HG03571 (cell line): ENCODE data around the gene OR6V1.

ENCODE experiments used
- ATAC-seq: cut with Tn5 transposase; IDR thresholded peaks from one replicate; pipeline ENCODE4 v1.9.1; 2021; ENCODE audit not compliant: unreplicated experiment

The OR6V1 gene, protein sequence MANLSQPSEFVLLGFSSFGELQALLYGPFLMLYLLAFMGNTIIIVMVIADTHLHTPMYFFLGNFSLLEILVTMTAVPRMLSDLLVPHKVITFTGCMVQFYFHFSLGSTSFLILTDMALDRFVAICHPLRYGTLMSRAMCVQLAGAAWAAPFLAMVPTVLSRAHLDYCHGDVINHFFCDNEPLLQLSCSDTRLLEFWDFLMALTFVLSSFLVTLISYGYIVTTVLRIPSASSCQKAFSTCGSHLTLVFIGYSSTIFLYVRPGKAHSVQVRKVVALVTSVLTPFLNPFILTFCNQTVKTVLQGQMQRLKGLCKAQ

DNA sequence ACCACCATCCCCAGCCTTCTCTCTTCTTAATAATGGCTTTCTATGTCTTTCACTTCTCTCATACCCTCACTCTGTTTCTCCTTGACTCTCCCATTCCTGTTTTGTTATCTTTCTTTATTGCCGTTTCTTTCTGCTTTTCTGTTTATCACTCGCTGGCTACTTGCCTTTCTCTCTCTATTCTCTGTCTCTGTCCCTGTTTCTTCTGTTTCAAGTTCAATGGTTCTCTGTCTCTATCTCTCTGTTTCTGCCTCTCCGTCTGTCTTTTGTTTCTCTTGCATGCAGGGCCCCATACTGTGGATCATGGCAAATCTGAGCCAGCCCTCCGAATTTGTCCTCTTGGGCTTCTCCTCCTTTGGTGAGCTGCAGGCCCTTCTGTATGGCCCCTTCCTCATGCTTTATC lies at the start of gene OR6V1:
Gene OR6V1, plus strand, starts transcription at position 301 of the 400 bp plus-strand sequence. Its CDS starts 0 bp downstream, at position 301.
- ATAC-seq, result no peak

DNA sequence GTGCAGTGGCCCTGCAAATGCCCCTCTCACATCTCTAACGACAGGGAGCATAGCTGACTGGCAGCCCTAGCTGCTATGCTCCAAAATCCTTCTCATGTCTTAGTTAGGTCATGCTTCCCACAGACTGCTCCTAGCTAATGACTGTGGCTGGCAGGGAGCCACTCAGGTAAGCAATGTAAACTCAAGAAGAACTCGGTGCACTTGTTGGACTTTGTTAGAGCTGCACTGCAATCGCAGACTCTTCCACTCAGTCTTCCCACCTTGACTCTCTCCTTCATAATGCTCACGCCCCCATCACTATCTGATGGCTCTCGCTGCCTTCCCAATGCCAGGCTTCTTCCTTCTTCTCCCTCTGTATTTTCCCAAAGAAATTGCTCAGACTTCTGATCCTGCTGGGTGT lies 49.2 kb upstream of the OR6V1 start:
- ATAC-seq, result no peak

DNA sequence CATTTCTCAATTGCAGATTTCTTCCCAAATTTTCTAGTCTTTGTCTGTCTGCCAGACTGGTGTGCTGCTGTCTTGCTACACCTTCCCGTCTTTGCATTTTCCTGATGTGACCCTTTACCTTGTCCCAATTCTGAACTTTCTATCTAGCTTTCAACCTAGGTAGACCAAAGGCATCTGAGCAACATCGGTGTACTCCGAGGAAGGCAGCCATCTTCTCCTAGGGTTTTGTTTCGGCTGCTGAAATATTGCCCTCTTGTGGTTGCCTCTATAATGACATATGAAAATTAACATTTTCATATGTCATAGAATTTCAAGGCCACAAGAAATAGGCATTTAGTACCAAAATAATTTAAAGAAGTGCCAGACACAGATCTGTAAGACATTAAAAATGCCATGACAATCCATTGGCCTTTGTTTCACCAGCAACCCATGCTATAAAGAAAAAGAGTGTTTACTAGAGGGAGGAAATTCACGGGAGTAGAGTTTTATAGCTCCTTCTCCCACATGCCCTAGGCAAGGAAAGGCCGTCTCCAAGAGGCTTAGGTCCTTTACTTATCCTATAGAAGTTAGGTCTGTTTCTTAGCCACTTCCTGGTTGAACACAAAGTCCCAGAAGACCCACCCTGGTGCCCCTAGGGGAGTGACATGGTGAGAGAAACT lies 48.6 kb upstream of the OR6V1 start:
- no peak for ATAC-seq

DNA sequence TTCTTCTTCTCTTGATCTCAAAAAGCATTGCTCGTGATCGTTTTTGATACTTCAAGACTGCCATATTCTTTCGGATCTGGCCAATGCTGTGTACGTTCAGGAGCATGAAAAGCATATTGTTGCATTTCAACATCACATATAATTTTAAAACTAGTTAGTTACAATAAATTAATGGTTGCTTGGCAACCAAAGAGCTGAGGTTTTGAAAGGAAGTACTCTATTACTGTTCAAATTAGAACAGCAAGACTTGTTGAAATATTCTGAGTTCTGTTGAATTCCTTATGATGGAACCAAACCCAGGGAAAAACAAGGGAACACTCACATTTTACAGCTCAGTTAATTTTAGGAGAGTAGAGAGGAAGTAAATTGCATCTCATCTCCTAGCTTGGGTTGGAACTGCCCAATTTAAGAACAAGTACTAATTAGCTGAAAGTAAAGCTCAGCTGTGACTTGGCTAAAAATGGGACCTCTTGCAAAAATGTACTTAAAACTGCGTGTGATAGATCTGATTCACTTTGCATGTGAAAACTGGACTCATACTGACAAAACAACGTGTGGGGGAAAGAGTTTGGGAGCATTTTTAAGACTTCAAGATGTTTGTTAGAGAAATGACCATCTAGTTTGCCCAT lies 46.4 kb upstream of the OR6V1 start:
- ATAC-seq, result no peak

DNA sequence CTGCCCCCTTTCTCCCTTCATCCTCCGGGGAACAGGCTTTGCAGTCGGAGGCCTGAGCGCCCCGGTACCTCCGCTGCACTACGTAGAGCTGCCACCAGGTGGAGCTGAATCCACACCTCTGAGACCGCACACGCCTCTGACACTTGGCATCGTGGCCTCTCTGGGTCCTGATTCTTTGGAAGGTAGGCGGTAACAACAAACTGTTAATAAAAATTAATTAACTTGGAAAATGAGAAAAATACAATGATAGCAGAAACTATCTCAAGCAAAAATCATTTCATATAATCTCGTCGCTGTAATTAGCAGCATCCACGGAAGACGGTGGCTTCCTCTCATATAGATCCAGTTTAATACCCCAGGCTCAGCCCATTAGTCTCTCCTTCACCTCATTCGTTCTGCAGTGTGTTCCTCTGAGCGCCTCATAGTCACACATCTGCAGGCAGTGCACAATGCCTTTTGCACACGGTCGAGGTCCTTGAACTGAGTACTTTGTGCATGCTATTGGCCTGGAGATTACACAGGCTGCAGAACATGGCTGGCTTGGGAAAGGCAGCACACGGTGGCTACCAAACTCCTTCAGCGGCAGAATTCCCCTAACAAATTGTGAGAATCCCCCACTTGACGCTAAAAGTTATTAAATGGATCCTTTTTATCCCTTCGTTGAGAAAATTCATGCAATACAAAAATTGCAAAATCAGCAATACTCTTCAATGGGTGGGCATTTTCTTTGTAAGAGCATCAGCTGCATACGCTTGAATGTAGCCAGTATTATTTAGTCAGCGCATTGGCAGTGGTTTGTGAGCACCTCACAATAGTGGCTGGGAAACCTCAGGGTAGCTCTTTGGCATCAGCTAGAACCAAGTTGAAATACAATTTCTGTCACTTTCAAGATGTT lies 43.9 kb upstream of the OR6V1 start:
- peak; percentile 90 for ATAC-seq

DNA sequence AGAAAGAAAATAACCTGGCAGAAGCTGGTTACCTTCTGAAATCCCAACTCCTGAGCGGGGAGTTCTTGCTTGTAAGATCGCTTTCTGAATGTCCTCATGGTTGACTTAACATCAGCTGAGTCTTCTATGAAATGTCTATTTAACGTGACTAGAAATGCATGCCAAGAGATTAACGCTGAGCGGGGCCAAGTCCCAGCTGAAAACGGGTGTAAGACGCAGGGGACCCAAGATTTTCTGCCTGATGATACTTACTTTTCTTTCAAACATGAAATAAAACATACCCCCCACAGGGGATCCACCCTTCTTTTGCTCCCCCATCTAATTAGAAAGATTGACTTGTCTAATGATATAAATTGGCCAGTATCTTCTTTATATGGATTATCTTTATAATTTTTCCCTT lies 40.1 kb upstream of the OR6V1 start:
- ATAC-seq, result no peak

DNA sequence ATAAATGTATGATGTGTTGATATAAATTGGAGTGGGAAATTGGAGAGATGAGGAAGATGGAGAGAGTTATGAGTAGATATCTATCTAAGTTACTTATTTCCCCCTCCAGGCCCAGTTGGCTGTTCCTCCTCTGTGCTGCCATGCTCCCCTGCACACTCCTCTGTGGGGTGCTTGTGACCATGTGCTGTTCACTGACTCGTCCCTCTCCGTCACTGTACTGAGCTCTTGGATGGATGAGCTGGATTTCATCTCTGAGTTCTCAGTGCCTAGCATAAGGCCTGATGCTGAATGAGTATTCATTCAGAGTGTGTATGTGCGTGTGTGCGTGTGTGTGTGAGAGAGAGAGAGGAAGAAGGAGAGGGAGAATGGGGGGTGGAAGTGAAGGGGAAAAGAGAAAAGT lies 39.7 kb upstream of the OR6V1 start:
- no peak for ATAC-seq

DNA sequence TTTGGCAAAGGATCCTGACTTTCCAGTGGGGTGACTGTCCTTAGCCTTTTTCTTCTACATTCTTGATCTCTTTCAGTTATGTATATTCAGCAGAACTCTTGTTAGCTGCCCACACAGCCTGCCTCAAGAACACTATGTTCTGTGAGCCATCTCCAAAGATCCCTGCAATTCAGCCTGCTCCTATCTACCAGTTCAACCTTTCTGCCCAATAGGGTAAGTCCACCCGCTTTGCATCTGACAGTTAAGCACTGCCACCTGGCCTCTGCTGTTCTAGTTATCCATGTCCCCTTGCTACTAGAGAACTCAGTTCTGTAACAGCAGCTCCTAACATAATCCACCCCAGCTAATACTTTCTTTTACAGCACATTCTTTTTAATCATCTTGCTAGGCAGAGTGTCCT lies 38.7 kb upstream of the OR6V1 start:
- no peak for ATAC-seq

DNA sequence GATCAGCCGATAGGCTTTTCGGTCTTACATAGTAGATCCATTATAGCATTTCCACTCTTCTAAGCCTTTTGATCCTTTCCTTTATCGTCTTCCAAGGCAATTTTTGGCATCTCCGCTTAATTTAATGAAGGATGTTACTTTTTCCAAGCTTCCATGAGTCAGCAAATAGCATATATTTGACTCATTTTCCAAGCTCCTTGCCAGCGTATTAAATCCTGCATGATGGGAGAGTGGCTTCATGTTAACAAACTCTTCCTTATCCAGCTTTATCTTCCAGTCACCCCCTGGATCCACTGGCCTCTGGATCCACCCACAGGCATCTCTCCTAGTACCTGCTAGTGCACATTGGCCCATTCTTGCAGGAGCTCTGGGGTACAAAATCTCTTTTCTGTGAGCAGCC lies 38.2 kb upstream of the OR6V1 start:
- no peak for ATAC-seq

DNA sequence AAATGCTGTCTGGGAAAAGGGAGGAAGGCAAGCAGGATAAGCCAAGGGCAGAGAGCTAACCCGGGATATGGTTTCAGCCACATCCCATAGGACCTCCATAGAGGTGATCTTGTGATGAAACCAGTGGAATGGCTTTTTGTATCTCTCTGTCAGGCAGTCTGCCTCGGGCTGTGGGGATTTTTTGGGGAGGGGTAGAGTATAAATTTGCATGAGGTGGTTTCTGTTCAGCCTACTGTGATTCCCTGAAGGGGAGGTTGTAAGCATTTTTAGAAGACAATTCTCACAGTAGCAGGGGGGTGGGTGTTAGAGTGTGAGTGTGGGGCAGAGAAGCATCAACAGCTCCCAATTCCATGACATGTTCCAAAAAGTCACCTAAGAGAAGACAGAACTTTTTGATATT lies 37.1 kb upstream of the OR6V1 start:
- peak; percentile 80 for ATAC-seq

DNA sequence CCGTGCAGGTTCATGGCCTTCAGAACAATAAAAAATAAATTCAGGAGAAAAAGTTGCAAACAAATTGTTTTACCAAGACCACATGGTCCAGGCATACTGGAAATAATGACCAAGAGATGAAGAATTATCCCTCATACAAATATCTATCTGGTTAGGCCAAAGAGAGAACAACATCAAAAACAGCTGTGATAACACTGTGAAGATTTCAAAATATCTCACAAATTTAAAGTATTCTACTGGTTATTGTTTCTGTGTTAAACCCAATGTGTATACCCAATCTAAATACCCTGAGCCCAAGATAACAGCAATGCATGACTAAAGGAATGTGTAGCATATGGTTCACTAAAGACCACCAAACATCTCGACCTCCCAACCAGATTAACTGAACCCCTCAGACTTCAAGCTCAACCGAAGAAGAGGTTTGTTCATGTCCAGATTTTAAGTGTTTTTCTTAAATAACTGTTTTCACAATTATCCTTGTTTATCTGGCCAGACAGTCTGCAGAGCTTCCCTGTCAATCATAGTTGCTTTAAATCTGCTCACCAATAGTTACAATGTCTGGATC lies 36.1 kb upstream of the OR6V1 start:
- no peak for ATAC-seq

DNA sequence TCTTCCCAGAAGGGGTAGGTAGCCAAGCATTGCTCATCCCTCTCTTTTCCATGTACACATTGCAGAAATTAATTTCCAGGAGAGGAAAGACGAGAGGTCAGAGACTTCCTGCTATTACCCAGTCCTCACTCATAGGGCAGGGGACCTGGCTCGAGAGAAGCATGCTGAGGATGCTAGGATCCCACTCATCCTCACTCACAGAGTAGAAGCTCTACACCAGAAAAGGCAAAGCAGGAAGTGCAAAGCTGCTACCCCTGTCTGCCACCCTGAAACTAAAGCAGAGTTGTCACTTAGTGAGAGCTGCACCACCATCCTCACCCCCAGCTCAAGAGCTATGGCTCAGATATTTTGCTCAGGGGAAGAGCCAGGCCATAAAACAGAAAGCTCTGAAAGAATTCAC lies 35.1 kb upstream of the OR6V1 start:
- ATAC-seq, result no peak

DNA sequence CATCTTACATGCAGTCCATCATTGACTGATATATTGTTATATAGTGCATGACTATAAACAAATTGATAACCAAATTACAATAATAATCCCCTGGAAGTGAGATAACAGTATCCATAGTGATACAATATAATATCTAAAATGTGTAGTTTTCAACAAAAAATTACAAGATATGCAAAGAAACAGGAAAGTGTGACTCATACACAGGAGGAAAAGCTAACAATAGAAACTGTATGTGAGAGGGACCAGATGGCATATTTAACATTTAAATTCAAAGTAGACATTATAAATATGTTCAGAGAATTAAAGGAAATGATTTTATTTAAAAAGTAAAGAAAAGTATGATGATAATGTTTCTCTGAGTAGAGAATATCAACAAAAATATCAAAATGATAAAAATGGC lies 33.2 kb upstream of the OR6V1 start:
- no peak for ATAC-seq

DNA sequence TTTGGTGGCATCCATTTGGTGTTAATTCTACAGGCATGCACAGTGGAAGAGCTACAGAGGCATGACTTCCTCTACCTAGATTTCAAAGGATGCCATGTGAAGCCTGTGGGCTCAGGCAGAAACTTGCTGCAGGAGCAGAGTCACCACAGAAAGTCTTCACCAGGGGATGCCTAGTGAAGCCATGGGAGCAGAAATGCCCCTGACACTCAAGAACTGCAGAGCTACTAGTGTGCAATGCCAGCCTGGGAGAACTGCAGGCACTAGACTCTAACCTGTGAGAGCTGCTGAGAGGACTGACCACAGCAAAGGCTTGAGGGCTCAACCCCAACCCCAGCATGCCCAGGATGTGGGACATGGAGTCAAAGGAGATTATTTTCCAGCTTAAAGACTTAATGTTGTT lies 29.1 kb upstream of the OR6V1 start:
- ATAC-seq, result no peak

DNA sequence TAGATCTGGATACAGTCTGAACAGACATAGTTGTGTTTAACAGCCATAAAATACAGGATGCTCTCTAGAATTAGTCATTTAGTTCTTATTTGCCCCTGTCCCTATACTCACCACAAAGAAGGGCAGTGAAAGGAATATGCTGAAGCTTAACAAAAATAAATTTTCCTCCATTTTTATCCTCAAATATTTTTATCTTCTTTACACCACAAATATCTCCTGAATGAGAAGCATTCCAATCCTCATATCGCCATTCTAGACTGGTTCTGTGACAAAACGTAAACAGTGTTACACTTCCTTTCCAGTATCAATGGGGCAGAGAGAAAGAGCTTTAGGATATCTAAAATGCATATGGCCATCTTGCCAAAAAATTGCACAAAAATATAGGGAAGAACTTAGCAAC lies 26.8 kb upstream of the OR6V1 start:
- no peak for ATAC-seq

DNA sequence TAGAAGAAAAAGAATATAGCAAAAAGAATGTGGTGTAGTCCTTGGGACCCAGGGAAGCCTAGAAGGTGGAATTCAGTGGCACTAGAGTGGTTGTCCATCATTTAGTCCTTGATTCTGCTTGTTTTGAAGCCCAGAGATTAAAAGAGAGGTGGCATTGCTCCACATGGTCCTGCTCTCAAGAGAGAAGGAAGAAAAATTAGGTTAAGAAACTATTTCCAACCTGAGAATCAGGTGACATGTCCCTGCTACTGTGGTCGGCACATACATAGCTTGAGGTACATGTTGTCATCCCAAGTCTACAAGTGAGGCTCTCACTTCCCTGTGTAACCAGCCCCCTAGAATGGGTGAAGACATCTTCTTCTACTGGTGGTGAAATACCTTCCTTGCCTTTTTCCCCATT lies 25.1 kb upstream of the OR6V1 start, which contains the start of gene OR9A2:
Gene OR9A2, minus strand, starts transcription at position 101 of the 400 bp plus-strand sequence. Its CDS starts 0 bp downstream, at position 101.
- no peak for ATAC-seq

DNA sequence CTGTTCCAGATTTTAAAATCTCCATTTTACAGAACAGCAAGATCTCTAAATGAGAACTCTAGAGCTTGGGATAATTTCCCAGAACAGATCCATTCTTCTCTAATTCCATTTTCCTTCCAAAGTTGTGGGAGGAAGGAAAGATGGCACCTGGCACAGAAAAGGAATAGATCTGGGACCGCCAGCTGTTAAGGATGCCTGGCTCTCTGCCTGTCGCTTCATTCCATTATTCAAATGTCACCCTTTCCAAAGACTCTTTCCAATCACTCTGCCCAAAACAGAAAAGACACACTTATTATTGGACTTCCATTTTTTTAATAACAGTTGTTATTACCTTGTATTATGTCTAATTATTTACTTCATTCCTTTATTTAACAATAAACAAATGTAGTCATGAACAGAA lies 24.5 kb upstream of the OR6V1 start:
- ATAC-seq, result no peak

DNA sequence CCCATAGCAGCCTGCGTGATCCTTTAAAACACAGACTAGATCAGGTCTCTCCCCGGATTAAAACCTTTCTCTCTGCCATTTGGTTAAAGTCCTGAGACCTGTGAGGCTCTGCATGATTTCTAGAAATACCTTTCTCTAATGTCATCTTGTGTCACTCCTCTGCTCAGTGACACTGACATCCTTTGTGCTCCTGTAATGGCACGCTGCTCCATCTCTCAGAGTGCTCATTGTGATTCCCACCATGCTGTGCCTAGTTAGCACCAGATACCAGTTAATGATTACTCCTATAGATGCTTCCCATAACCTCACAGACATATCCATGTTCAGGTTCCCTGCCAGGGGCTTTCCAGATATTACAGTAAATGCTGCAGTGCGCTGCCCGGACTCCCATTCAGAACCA lies 13.5 kb upstream of the OR6V1 start:
- no peak for ATAC-seq

DNA sequence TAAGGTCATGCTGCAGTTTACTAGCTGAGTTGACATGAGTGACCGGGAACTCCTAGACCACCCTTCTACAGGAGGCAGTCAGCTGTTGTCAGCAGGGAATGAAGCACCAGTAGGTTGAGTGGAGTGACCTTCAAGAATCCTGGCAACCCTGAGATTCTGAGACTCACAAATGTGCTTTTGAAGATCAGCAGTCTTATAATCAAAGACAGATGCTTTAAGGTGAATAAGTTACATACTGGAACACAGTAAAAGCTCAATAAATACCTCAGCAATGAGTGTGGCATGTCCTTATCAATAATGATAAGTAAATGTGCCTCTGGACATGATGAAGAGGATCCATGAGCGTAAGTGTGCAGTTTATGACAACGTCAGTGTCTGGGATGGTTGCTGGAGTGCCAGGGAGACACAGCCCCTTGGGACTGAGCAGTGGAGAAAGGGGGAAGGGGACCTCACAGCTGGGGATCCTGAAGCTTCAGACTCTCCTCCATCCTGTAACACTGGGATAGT lies 11.9 kb upstream of the OR6V1 start:
- no peak for ATAC-seq

DNA sequence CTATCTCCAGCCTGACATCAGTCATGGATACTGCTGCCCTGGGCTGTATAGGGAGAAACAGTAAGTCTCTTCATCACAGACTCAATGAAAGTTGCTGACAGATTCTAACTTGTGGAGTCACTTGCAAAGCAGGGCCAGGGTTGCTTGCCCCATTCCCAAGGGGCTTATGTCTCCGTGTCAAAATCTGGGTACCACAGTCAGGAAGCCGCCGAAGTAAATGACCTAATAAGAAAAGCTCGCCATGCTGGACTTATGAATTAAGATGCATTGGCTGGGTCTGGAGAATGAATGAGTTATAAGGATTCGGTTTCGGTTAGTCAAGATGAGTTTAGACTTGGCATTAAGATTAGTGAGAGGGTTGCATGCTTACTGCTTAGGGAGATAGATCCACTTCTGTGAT lies 10.8 kb upstream of the OR6V1 start:
- no peak for ATAC-seq
